ENCODE measurements around the gene ABCB11. TPM values are rescaled to one million over a fixed set of nuclear protein-coding genes. Genes with fewer than 3 reads are reported as not detected.

Gene ABCB11
- total and polyA plus RNA-seq, 9 of the 15 experiments (the other 6 are each of a cell fraction or from before 2014, with no cell fraction given): 0.04 to 0.51 (median 0.10) TPM; not detected in 1

GRCh38 chr2:169026056-169026455 lies 5.1 kb downstream of the ABCB11 start:
- no peaks in the 10 kb centered on the region for H3K9me3 ChIP-seq (replicated peaks; ENCODE audit: control insufficient read depth, insufficient read depth, low read depth, low read length)
- no peak for ATAC-seq
- POLR2A ChIA-PET: interaction anchor here (0.7 to 1.5 kb wide), 5 partner anchors 8 to 91 kb away, joined by 3 to 5 read pairs (median 4); no protein-coding TSS in a partner anchor
- H3K9ac ChIP-seq (ENCODE audit: insufficient read depth in 1 of 2, low read depth in 2 of 2, low read length in 2 of 2): no peak overlapping the region
- BruUV-seq (replicated peaks): no TSS peak
- H3K4me2 ChIP-seq (ENCODE audit: insufficient read depth, low read length): no peak overlapping the region
- peaks cover 0 to 12% of the 10 kb centered on the region in 2 experiments; a peak in 2 of 5 replicates for H3K4me1 ChIP-seq (replicated peaks in 1 of 2; ENCODE audit: control insufficient read depth in 2 of 2, insufficient read depth in 2 of 2, low read length in 2 of 2)
- no peaks in the 10 kb centered on the region for H4K20me1 ChIP-seq (replicated peaks; ENCODE audit: control insufficient read depth, insufficient read depth, low read length)
- no peak overlapping the region for H2AFZ ChIP-seq (ENCODE audit: low read depth, low read length)
- no peak overlapping the region for H3K27ac ChIP-seq (ENCODE audit: extremely low read depth, low read depth, low read length)
- CTCF ChIA-PET (ENCODE audit: low intra/inter-chr PET ratio): no interaction called here
- no peaks in the 10 kb centered on the region for H3K9me1 ChIP-seq (ENCODE audit: control insufficient read depth, insufficient read depth, low read length)
- H3K79me2 ChIP-seq (ENCODE audit: control insufficient read depth, insufficient read depth, low read length): no peaks in the 10 kb centered on the region
- in situ Hi-C loops (cut with MboI): no loop called here
- no peak overlapping the region for H3K4me3 ChIP-seq
- intact Hi-C loops (cut with micrococcal nuclease): no loop called here
- TF ChIP-seq YBX1 (IDR thresholded peaks at IDR 0.05) (no peak), CHD1 (IDR thresholded peaks at IDR 0.05; ENCODE audit: low read length) (no peak), DPF2 (IDR thresholded peaks at IDR 0.05) (no peak), NCOR1 (IDR thresholded peaks at IDR 0.05) (no peak), ZNF445 (CRISPR knock-in tag; IDR thresholded peaks at IDR 0.05; ENCODE audit: low read depth) (no peak), FOSL1 (tag; conservative IDR thresholded peaks at IDR 0.05) (no peak), RAD51 (IDR thresholded peaks at IDR 0.05; ENCODE audit: borderline replicate concordance, low read depth) (no peak), ID3 (CRISPR knock-in tag; IDR thresholded peaks at IDR 0.05) (no peak), ID3 (tag; IDR thresholded peaks at IDR 0.05) (no peak), CREM (IDR thresholded peaks at IDR 0.05; ENCODE audit: low read depth) (no peak), ZNF174 (CRISPR knock-in tag; IDR thresholded peaks at IDR 0.05) (no peak), ZNF24 (IDR thresholded peaks at IDR 0.05) (no peak), FIP1L1 (IDR thresholded peaks at IDR 0.05; ENCODE audit: low read depth, low read length, poor library complexity, severe bottlenecking) (no peak), EGR1 (conservative IDR thresholded peaks at IDR 0.05) (no peak)
- TF ChIP-seq, protein P1, sequence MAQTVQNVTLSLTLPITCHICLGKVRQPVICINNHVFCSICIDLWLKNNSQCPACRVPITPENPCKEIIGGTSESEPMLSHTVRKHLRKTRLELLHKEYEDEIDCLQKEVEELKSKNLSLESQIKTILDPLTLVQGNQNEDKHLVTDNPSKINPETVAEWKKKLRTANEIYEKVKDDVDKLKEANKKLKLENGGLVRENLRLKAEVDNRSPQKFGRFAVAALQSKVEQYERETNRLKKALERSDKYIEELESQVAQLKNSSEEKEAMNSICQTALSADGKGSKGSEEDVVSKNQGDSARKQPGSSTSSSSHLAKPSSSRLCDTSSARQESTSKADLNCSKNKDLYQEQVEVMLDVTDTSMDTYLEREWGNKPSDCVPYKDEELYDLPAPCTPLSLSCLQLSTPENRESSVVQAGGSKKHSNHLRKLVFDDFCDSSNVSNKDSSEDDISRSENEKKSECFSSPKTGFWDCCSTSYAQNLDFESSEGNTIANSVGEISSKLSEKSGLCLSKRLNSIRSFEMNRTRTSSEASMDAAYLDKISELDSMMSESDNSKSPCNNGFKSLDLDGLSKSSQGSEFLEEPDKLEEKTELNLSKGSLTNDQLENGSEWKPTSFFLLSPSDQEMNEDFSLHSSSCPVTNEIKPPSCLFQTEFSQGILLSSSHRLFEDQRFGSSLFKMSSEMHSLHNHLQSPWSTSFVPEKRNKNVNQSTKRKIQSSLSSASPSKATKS (CRISPR knock-in tag; IDR thresholded peaks at IDR 0.05): no peak
- TF ChIP-seq, protein P2, sequence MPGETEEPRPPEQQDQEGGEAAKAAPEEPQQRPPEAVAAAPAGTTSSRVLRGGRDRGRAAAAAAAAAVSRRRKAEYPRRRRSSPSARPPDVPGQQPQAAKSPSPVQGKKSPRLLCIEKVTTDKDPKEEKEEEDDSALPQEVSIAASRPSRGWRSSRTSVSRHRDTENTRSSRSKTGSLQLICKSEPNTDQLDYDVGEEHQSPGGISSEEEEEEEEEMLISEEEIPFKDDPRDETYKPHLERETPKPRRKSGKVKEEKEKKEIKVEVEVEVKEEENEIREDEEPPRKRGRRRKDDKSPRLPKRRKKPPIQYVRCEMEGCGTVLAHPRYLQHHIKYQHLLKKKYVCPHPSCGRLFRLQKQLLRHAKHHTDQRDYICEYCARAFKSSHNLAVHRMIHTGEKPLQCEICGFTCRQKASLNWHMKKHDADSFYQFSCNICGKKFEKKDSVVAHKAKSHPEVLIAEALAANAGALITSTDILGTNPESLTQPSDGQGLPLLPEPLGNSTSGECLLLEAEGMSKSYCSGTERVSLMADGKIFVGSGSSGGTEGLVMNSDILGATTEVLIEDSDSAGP (CRISPR knock-in tag; IDR thresholded peaks at IDR 0.05): no peak
- TF ChIP-seq, protein P3, sequence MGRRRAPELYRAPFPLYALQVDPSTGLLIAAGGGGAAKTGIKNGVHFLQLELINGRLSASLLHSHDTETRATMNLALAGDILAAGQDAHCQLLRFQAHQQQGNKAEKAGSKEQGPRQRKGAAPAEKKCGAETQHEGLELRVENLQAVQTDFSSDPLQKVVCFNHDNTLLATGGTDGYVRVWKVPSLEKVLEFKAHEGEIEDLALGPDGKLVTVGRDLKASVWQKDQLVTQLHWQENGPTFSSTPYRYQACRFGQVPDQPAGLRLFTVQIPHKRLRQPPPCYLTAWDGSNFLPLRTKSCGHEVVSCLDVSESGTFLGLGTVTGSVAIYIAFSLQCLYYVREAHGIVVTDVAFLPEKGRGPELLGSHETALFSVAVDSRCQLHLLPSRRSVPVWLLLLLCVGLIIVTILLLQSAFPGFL (CRISPR knock-in tag; IDR thresholded peaks at IDR 0.05): no peak
- TF ChIP-seq, protein P4, sequence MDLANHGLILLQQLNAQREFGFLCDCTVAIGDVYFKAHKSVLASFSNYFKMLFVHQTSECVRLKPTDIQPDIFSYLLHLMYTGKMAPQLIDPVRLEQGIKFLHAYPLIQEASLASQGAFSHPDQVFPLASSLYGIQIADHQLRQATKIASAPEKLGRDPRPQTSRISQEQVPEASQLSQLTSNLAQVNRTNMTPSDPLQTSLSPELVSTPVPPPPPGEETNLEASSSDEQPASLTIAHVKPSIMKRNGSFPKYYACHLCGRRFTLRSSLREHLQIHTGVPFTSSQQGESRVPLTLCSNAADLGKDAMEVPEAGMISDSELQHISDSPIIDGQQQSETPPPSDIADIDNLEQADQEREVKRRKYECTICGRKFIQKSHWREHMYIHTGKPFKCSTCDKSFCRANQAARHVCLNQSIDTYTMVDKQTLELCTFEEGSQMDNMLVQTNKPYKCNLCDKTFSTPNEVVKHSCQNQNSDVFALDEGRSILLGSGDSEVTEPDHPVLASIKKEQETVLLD (IDR thresholded peaks at IDR 0.05): no peak
- FAIRE-seq: no peak
- 45% methylated on average over 1 of the region's 1 CpG for WGBS (ENCODE audit: insufficient coverage, low coverage, missing lambda C conversion rate)
- no peaks in the 10 kb centered on the region for H3K36me3 ChIP-seq (ENCODE audit: control insufficient read depth, insufficient read depth, low read length)
- H3K27me3 ChIP-seq (ENCODE audit: control insufficient read depth in 2 of 2, insufficient read depth in 2 of 2, low read length in 2 of 2): no peaks in the 10 kb centered on the region
- DNase-seq (ENCODE audit: extremely low read depth in 1 of 4, low spot score in 3 of 4): no peak
